Hypothalamus (tissue), 51 donors: ENCODE data around the gene SMIM17.

ENCODE experiments used
- DNase-seq, 51 donors: peaks; one replicate each; lab custom pipeline; 2025; lab: John Stamatoyannopoulos, UW

The SMIM17 gene

DNA sequence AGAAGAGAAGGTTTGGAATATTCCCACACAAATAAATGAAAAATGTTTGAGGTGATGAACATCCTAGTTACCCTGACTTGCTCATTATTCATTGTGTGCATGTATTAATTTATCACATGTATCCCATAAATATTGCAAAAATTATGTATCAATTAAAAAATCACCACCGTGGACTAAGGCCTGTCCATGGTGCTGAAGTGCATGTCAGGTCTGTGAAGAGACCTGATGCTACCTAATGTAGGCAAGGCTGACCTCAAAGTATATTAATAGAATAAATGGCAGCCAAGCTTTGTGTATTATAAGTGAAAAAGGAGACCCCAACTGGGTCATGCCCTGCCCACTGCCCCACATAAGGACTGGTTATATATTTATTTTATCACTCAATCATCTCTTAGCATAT, 63.0 kb downstream of the SMIM17 start:
- no peak for DNase-seq
